ENCODE measurements around the gene CA10.

Gene CA10

GRCh38 chr17:51946311-51946710 is 212.2 kb downstream of the CA10 start:
- no peak for DNase-seq

GRCh38 chr17:51941272-51941671 is 217.2 kb downstream of the CA10 start:
- no peak for DNase-seq

- DNase-seq = no peak
Observed at GRCh38 chr17:51937264-51937663, 221.2 kb downstream of the CA10 start.

DNA sequence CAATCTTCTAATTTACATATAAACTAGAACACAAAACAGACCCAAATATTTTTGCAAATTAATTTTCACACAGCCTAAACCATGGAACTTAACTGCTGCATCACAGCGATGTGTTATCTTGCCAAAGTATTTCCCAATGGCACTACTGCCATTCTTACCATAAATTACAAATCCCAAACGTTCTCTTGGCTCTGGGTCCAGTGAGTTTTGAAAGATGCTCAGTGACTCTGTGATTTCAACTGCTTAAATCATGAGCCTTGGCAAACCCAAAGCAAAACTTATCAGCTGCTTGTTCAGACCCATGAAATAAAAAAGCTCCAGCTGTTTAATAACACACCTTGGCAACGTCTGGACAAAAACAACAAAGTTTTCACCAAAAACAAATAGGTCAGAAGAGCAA is 223.0 kb downstream of the CA10 start:
- no peak for DNase-seq

DNA sequence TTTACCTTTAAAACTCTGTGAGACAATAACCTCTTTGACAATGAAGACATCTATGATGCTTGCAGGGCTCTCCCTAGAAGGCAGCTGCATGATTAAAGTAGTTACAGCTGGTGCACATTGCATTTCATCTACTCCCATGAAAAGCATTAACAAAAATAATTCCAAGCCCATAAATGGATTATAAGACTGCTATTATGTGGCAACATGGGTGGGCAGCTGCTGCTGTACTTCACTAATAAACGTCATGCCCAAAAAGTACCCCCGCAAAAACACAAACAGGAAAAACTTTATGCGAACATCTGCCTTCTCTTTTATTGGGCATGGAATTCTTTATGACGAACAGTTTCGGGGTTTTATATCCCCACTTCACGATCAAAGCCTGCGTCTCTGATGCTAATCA is 224.9 kb downstream of the CA10 start:
- no peak for DNase-seq

GRCh38 chr17:51926448-51926847 is 232.1 kb downstream of the CA10 start:
- DNase-seq = no peak

DNA sequence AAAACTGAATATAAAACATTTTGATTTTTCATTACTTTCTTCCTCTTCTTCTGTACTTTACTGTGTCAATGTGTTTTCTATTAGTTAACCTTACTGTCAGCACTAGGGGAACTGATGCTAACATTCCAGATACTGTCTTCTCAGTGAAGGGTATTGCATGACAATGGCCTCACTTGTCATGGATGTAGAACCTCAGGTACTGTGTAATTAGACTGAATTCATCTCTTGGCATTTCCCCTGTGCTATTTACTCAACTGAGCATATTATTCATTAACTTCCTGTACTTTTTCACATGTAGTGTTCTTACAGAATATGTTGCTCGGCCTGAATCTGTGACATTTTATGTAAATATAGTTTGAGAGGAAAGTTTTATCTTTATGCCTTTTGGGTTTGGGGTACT is 237.0 kb downstream of the CA10 start:
- DNase-seq = no peak

- no peak for DNase-seq
Observed at GRCh38 chr17:51914577-51914976, 243.9 kb downstream of the CA10 start.

DNA sequence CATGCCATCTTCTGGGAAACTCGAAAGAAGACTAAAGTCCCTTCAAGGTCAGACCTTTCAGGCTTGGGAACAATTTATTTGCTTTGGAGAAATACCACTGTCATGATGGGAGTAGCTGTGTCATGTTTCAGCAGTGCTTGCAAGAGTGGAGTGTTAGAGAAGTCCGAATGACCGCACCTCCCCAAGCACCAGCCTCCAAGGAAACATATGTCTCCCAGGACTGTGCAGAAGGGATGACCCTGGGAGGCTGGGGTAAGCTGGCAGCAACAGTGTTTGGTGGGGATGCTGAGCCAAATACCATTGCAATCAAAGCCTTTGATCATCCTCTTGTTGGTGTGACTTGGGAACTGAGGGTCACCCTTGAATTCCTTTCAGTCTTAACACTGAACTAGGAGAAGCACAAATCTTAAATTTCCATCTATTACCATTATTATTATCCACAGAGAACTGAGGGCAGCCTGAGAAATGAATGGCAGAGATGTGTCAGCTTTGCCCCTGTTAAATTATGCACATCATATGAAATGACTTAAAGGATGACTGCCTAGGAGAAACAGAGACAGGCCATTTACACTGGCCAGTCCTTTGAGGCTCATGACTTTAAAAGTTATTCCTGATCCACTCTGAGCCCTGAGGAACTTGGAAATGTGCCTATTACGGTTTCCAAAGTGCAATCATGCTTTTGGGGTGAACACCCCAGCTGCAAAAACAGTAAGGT is 244.9 kb downstream of the CA10 start:
- no peak for DNase-seq

DNA sequence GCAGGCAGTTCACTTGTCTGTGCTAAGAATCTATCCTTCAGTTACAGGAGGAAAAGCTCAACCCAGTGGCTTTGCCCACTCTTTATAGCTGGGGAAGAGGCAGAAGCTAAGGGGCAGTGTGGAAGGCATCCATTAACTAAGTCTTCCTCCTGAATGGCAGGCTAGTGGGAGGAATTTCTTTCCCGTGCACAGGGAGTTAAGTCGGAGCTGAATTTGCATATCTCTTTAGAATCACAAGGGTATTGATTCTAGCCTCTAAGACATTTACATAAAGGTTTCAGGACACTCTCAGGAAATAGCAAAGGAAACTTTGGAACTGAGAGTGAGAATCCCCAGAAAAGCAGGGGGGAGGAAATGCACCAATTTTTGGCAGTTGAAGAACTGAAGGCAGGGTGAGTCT is 245.6 kb downstream of the CA10 start:
- no peak for DNase-seq

DNA sequence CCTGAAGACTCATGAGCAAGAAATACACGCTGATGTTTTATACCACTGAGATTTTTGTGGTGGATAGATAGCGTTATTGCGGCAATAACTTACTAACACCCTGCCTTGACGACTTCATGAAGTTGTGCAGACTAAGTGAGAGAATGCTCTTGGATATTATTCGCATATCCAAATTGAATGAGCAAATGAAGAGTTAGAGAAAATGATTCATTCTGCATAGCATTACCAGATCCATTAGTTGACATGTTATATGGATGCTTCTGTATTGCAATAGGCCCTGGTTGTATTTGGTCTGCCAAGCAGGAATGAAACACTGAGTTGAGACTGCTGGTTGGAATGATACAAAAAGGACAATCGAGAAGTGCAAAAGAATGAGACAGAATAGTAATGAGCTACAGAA is 247.3 kb downstream of the CA10 start:
- no peak for DNase-seq

GRCh38 chr17:51909971-51910370 is 248.5 kb downstream of the CA10 start:
- no peak for DNase-seq

- no peak for DNase-seq
Observed at GRCh38 chr17:51908841-51909537, 249.5 kb downstream of the CA10 start.

DNA sequence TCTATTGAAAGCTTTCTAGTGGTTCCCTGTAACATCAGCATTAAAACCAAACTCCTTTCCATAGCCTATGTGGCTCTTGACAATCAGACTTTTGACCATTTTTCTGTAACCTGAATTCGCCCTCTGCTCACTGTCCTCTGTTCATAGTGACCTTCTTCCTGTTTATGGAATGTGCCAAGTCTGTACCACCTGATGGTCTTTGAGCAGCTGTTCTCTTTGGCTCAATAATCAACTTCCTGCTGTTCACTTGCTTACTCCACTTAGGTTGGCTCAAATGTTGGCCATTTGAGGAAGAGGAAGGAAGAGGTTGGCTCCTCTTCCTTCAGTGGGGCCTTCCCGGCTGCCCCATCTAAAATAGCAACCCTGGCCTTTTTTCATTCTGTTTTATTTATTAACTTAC is 251.5 kb downstream of the CA10 start:
- no peak for DNase-seq

DNA sequence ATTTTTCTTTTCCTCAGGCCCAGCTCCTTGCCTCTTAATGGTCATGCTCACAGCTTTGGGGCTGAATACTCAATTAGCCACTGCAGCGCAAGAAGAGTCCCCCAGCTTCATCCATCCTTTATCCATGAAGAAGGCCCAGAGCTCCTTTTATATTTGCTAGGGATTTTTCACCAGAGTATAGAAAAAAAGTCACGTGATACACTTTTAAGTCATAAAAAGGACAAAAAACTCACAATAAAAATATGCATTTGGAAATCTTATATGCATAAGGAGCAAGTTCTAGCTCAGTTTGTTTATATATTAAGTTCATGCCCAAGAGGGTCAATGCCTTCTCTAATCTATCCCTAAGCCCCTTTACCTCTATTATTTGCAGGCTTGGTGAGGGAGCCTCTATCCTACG is 254.1 kb downstream of the CA10 start:
- no peak for DNase-seq

GRCh38 chr17:51901242-51901641 is 257.3 kb downstream of the CA10 start:
- no peak for DNase-seq

DNA sequence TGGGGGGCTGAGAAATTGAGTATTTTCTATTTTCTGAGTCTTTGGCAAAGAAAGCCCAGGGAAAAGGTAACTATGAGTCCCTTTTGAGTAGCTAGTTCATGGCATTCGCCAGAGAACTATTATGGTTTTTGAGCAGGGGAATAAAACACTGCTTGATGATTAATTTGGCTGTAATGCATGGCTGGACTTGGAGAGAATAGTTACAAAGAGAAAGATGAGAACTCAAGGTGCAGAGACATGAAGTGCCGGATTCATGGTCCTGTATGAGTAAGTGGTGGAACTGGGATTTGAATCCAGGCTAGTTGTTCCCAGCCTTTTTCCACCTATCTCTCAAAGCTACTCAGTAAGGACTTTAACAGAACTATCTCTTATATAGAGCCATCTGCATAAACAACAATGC is 266.6 kb downstream of the CA10 start:
- no peak for DNase-seq

GRCh38 chr17:51890710-51891109 is 267.8 kb downstream of the CA10 start:
- DNase-seq = no peak

DNA sequence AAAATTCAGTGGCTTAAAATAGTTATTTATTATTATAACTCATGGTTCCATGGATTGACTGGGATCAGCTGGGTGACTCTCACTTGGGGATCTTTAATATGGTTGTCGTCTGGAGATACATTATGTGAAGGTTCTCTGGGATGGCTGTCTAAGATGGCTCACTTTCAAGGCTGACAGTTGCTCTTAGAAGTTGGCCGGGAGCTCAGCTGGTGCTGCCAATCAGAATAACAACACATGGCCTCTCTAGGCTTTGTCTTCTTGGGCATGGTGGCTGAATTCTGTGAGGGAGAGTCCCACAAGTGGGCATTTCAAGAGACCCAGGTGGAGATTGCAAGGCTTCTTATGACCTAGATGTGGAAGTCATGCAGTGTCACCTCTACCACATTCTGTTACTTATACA is 269.7 kb downstream of the CA10 start:
- no peak for DNase-seq

DNA sequence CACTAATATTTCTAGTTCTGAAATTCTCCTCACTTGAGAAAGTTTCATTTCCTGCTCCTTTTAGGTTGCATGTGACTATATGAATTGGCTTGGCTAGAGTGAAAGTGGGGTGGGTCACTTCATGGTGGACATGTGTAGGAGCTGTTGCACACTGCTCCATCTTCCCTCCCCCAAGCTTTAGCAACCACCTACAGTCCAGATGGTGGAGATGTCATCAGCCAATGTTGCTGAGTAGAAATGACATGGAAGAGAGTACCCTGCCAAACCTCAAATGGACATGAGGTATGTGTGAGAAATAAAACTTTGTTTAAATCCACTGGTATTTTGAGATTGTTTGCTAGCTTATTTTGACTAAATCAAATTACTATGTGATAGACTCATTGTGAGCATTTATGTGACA is 281.5 kb downstream of the CA10 start:
- DNase-seq = no peak

GRCh38 chr17:51873302-51873701 is 285.2 kb downstream of the CA10 start:
- DNase-seq = no peak

DNA sequence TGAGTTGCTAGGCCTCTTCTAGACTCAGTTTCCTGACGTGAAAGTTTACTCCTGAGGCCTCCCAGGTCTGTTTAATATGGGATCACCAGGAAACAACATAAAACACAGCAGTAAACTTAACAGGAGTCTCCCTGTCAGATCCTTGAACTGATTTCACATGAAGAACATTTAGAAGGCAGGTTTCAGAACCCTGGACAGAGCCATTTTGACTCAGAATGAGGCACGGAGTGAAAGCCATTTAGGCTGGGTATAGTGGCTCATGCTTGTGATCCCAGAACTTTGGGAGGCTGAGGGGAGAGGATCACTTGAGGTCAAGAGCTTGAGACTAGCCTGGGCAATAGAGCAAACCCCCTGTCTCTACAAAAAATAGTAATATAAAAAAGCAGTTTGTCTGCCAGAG is 289.1 kb downstream of the CA10 start:
- no peak for DNase-seq

GRCh38 chr17:51860954-51861561 is 297.5 kb downstream of the CA10 start:
- peak; percentile 72 for DNase-seq

DNA sequence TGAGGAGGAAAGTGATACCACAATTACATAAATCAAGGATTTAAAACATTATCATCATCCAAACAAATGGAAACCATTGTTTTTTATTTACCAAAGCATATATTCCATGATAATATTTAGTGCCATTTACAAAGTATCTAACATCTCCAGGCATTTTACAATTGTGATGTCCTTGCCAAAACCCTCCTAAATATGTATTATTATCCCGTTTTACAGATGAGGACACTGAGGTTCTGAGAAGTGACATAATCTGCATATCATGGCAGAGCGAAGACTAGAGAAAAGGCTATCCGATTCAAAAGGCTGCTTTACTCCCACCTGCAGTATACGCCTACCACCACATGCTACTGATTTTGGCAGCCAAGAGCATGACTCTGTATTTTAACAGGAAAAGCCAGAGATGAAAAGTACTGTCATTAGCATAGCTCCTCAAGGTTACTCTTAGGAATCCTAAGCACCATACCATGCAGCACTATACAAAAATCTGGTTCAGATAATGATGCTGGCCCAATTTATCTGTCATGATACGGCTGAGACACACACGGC is 301.4 kb downstream of the CA10 start:
- DNase-seq = peak; percentile 70

Data from NCI-H1694 (cell line).